GM12801 (cell line): ENCODE results near the gene ZFHX3.

Source experiments
- CTCF ChIP-seq: IDR thresholded peaks from one replicate; pipeline ENCODE4 v1.5.1; 2011; ENCODE audit warnings: control low read depth; ENCODE audit not compliant: insufficient read length; ENCODE audit errors: extremely low read depth

Gene ZFHX3

GRCh38 chr16:72887537-72887936, 160.4 kb downstream of the ZFHX3 start:
- no peak for TF ChIP-seq CTCF

GRCh38 chr16:72886346-72886974, 161.5 kb downstream of the ZFHX3 start:
- no peak for TF ChIP-seq CTCF

GRCh38 chr16:72884573-72884972, 163.4 kb downstream of the ZFHX3 start:
- TF ChIP-seq CTCF = no peak

- TF ChIP-seq CTCF = no peak
Observed at GRCh38 chr16:72884037-72884436, 163.9 kb downstream of the ZFHX3 start.

GRCh38 chr16:72879846-72880245, 168.1 kb downstream of the ZFHX3 start:
- no peak for TF ChIP-seq CTCF

GRCh38 chr16:72878301-72879269, 169.3 kb downstream of the ZFHX3 start:
- TF ChIP-seq CTCF = no peak

GRCh38 chr16:72877374-72878028, 170.4 kb downstream of the ZFHX3 start:
- TF ChIP-seq CTCF = no peak
